Mononuclear cell (primary cell): ENCODE data around the gene LY6G6C. TPM values are rescaled to one million over a fixed set of nuclear protein-coding genes. Genes with fewer than 3 reads are reported as not detected.

Experiments
- H3K27me3 ChIP-seq: 2 replicates; pipeline ENCODE4 v1.6.0; 2011; ENCODE audit warnings: low read length, control low read depth; ENCODE audit not compliant: insufficient read depth
- H3K4me1 ChIP-seq: 2 replicates; pipeline ENCODE4 v1.5.1; 2011; ENCODE audit warnings: mild to moderate bottlenecking, low read length, control low read depth; ENCODE audit not compliant: insufficient read depth
- H3K4me3 ChIP-seq: 2 replicates; pipeline ENCODE4 v1.5.1; 2011; ENCODE audit warnings: mild to moderate bottlenecking, low read length, moderate library complexity
- H3K9me3 ChIP-seq: 2 replicates; pipeline ENCODE4 v1.5.1; 2011; ENCODE audit warnings: low read depth, mild to moderate bottlenecking, control low read depth, low read length
- total RNA-seq: library from RNA; depleted of rRNA; stranded (reverse); fragments of >200 nt; gene quantifications from one replicate; pipeline ENCODE4 v1.2.3, GENCODE V29; 2012

The LY6G6C gene
- total RNA-seq = not detected

- H3K27me3 ChIP-seq = no peaks in the 10 kb centered on the region
- no peak within 1 kb of the TSS for H3K4me3 ChIP-seq
- peaks cover 14% of the 10 kb centered on the region for H3K4me1 ChIP-seq
- no peaks in the 10 kb centered on the region for H3K9me3 ChIP-seq
These were observed at the start of gene LY6G6C for GRCh38 chr6:31721351-31722020. Gene LY6G6C, minus strand, starts transcription at chr6:31721746. Its CDS starts 67 bp downstream, at chr6:31721679.

- no peaks in the 10 kb centered on the region for H3K27me3 ChIP-seq
- H3K4me1 ChIP-seq = peaks cover 35% of the 10 kb centered on the region
- H3K9me3 ChIP-seq = no peaks in the 10 kb centered on the region
- no peak overlapping the region for H3K4me3 ChIP-seq
These were observed 49.3 kb upstream of the LY6G6C start for GRCh38 chr6:31770860-31771259.

GRCh38 chr6:31769684-31770371, 48.3 kb upstream of the LY6G6C start:
- no peaks in the 10 kb centered on the region for H3K9me3 ChIP-seq
- no peak overlapping the region for H3K4me3 ChIP-seq

GRCh38 chr6:31768363-31769257, 47.1 kb upstream of the LY6G6C start:
- Histone ChIP-seq H3K4me1 (peaks cover 35% of the 10 kb centered on the region), H3K4me3 (no peak overlapping the region), H3K9me3 (no peaks in the 10 kb centered on the region), H3K27me3 (no peaks in the 10 kb centered on the region)

More at GRCh38 chr6:31769684-31770371, 48.3 kb upstream of the LY6G6C start:
- H3K4me1 ChIP-seq = peaks cover 35% of the 10 kb centered on the region
- H3K27me3 ChIP-seq = no peaks in the 10 kb centered on the region

GRCh38 chr6:31767096-31767645, 45.6 kb upstream of the LY6G6C start:
- Histone ChIP-seq H3K9me3 (no peaks in the 10 kb centered on the region), H3K4me3 (no peak overlapping the region), H3K4me1 (peaks cover 22% of the 10 kb centered on the region), H3K27me3 (no peaks in the 10 kb centered on the region)

- Histone ChIP-seq H3K4me1 (peaks cover 20% of the 10 kb centered on the region), H3K4me3 (no peak overlapping the region), H3K9me3 (no peaks in the 10 kb centered on the region), H3K27me3 (no peaks in the 10 kb centered on the region)
These were observed 44.6 kb upstream of the LY6G6C start for GRCh38 chr6:31765910-31766794.

GRCh38 chr6:31765559-31765909, 44.0 kb upstream of the LY6G6C start:
- Histone ChIP-seq H3K4me3 (no peak overlapping the region), H3K4me1 (peaks cover 20% of the 10 kb centered on the region), H3K9me3 (no peaks in the 10 kb centered on the region), H3K27me3 (no peaks in the 10 kb centered on the region)

- Histone ChIP-seq H3K4me3 (no peak overlapping the region), H3K27me3 (no peaks in the 10 kb centered on the region), H3K9me3 (no peaks in the 10 kb centered on the region), H3K4me1 (peaks cover 15% of the 10 kb centered on the region)
These were observed 42.7 kb upstream of the LY6G6C start for GRCh38 chr6:31764198-31764597.

GRCh38 chr6:31763619-31763940, 42.0 kb upstream of the LY6G6C start:
- Histone ChIP-seq H3K27me3 (no peaks in the 10 kb centered on the region), H3K4me3 (no peak overlapping the region), H3K9me3 (no peaks in the 10 kb centered on the region), H3K4me1 (peaks cover 9% of the 10 kb centered on the region)

- Histone ChIP-seq H3K9me3 (no peaks in the 10 kb centered on the region), H3K4me3 (no peak overlapping the region), H3K4me1 (peaks cover 3% of the 10 kb centered on the region), H3K27me3 (no peaks in the 10 kb centered on the region)
These were observed 41.5 kb upstream of the LY6G6C start for GRCh38 chr6:31762878-31763618.

GRCh38 chr6:31762356-31762755, 40.8 kb upstream of the LY6G6C start, which contains the start of gene SAPCD1:
Gene SAPCD1, plus strand, starts transcription at chr6:31762656. Its CDS starts 399 bp downstream, at chr6:31763055.
- Histone ChIP-seq H3K4me3 (no peak within 1 kb of the TSS), H3K27me3 (no peaks in the 10 kb centered on the region), H3K4me1 (no peaks in the 10 kb centered on the region), H3K9me3 (no peaks in the 10 kb centered on the region)

GRCh38 chr6:31761343-31761742, 39.8 kb upstream of the LY6G6C start:
- H3K27me3 ChIP-seq = no peaks in the 10 kb centered on the region
- H3K9me3 ChIP-seq = no peaks in the 10 kb centered on the region
- H3K4me1 ChIP-seq = no peaks in the 10 kb centered on the region
- no peak overlapping the region for H3K4me3 ChIP-seq

GRCh38 chr6:31760790-31761189, 39.2 kb upstream of the LY6G6C start:
- Histone ChIP-seq H3K4me1 (no peaks in the 10 kb centered on the region), H3K27me3 (no peaks in the 10 kb centered on the region), H3K4me3 (no peak overlapping the region), H3K9me3 (no peaks in the 10 kb centered on the region)

GRCh38 chr6:31758281-31758680, 36.7 kb upstream of the LY6G6C start:
- Histone ChIP-seq H3K9me3 (no peaks in the 10 kb centered on the region), H3K4me1 (no peaks in the 10 kb centered on the region), H3K27me3 (no peaks in the 10 kb centered on the region), H3K4me3 (no peak overlapping the region)
